Prostate gland (tissue), 2 donors: Measurements from ENCODE around the gene POLD4.

Experiments used
- CTCF ChIP-seq, 4 experiments: fragments of 200-600 bp in 2 of 4; fragments of 450-650 bp in 2 of 4; sonication (generic) in 2 of 4; IDR thresholded peaks; 1 replicate in 3 of 4; 2 replicates in 1 of 4; pipeline ENCODE4 v1.5.1; 2016 to 2019; ENCODE audit warnings: antibody characterized with exemption in 4 of 4, mild to moderate bottlenecking in 2 of 4, moderate library complexity in 2 of 4
- POLR2AphosphoS5 ChIP-seq: sonication (generic); formaldehyde crosslinking; IDR thresholded peaks from one replicate; pipeline ENCODE4 v1.6.1; 2017; ENCODE audit warnings: antibody characterized with exemption

- TF ChIP-seq CTCF (IDR thresholded peaks at IDR 0.05) (no peak), POLR2AphosphoS5 (no peak)
These were observed 50.7 kb downstream of the POLD4 start for GRCh38 chr11:67302571-67303131.
